A204.1 (cell line): ENCODE measurements around the gene ETV6.

Source experiments
- FAIRE-seq: peaks from 2 replicates; lab custom pipeline; 2012; peaks lifted over from hg19 to GRCh38; lab: Jason Lieb, UNC

ETV6 gene

GRCh38 chr12:11810206-11810545 lies 160.7 kb downstream of the ETV6 start:
- no peak for FAIRE-seq

- no peak for FAIRE-seq
Observed at GRCh38 chr12:11811008-11811407, 161.5 kb downstream of the ETV6 start.

GRCh38 chr12:11812241-11812585 lies 162.7 kb downstream of the ETV6 start:
- FAIRE-seq, result no peak

- FAIRE-seq, result no peak
Observed at GRCh38 chr12:11812586-11813437, 163.3 kb downstream of the ETV6 start.

- FAIRE-seq, result no peak
Observed at GRCh38 chr12:11813438-11813813, 164.0 kb downstream of the ETV6 start.

GRCh38 chr12:11814374-11814773 lies 164.9 kb downstream of the ETV6 start:
- no peak for FAIRE-seq

GRCh38 chr12:11815397-11815796 lies 165.9 kb downstream of the ETV6 start:
- no peak for FAIRE-seq

GRCh38 chr12:11819643-11820042 lies 170.2 kb downstream of the ETV6 start:
- no peak for FAIRE-seq

- FAIRE-seq, result no peak
Observed at GRCh38 chr12:11820476-11820875, 171.0 kb downstream of the ETV6 start.

GRCh38 chr12:11821386-11822080 lies 172.1 kb downstream of the ETV6 start:
- no peak for FAIRE-seq

GRCh38 chr12:11822081-11822834 lies 172.8 kb downstream of the ETV6 start:
- FAIRE-seq, result no peak

GRCh38 chr12:11823043-11823442 lies 173.6 kb downstream of the ETV6 start:
- FAIRE-seq, result no peak

GRCh38 chr12:11823593-11823992 lies 174.1 kb downstream of the ETV6 start:
- FAIRE-seq, result no peak

- no peak for FAIRE-seq
Observed at GRCh38 chr12:11824069-11824468, 174.6 kb downstream of the ETV6 start.

- no peak for FAIRE-seq
Observed at GRCh38 chr12:11824736-11825135, 175.3 kb downstream of the ETV6 start.

GRCh38 chr12:11825278-11825677 lies 175.8 kb downstream of the ETV6 start:
- no peak for FAIRE-seq

- no peak for FAIRE-seq
Observed at GRCh38 chr12:11826574-11826973, 177.1 kb downstream of the ETV6 start.

GRCh38 chr12:11827091-11828061 lies 177.9 kb downstream of the ETV6 start:
- no peak for FAIRE-seq

GRCh38 chr12:11829764-11830194 lies 180.3 kb downstream of the ETV6 start:
- FAIRE-seq, result no peak

- no peak for FAIRE-seq
Observed at GRCh38 chr12:11830307-11830801, 180.9 kb downstream of the ETV6 start.

- no peak for FAIRE-seq
Observed at GRCh38 chr12:11832093-11832492, 182.6 kb downstream of the ETV6 start.
